Measurements from ENCODE around the gene TANGO2.

DNA sequence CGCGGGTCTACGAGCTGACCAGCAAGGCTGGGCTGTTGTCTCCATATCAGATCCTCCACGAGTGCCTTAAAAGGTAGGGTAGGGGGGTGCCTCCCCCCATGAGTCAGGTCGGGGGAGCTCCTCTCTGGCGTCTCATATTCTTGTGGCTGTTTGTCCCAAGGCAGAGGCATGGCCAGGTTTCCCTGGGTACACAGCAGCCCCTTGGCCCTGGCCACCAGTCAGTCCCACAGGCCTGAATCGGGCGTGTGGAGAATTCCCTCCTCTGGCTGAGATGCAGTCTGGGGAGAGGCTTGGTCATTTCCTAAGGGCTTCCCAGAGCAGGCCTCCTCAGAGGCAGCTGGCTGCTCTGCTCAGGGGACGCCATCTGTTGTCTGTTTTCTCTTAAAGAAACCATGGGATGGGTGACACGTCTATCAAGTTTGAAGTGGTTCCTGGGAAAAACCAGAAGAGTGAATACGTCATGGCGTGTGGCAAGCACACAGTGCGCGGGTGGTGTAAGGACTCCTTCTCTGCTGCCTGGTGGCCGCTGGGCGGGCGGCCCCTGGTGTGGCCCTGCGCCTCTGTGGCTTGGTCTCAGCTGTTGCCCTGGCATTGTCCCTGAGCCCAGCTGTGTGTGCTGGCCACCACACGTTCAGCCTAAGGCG is 85.4 kb downstream of the TANGO2 start:
- TF ChIP-seq CTCF (IDR thresholded peaks at IDR 0.05) (no peak), POLR2A (IDR thresholded peaks at IDR 0.05) (no peak), EP300 (IDR thresholded peaks at IDR 0.05) (no peak)
